Hepatocyte (in vitro differentiated cells): ENCODE results near the gene SLC6A8.

Experiments used
- EZH2 ChIP-seq: fragments of 200-600 bp; sonication (generic); IDR thresholded peaks from 2 replicates; pipeline ENCODE4 v1.6.1; 2016; ENCODE audit warnings: antibody characterized with exemption, mild to moderate bottlenecking, borderline replicate concordance
- TF ChIP-seq, protein P1 (sequence below): fragments of 200-600 bp; sonication (generic); IDR thresholded peaks from 2 replicates; pipeline ENCODE4 v1.5.1; 2016; ENCODE audit warnings: antibody characterized with exemption, mild to moderate bottlenecking; ENCODE audit not compliant: poor library complexity

DNA sequence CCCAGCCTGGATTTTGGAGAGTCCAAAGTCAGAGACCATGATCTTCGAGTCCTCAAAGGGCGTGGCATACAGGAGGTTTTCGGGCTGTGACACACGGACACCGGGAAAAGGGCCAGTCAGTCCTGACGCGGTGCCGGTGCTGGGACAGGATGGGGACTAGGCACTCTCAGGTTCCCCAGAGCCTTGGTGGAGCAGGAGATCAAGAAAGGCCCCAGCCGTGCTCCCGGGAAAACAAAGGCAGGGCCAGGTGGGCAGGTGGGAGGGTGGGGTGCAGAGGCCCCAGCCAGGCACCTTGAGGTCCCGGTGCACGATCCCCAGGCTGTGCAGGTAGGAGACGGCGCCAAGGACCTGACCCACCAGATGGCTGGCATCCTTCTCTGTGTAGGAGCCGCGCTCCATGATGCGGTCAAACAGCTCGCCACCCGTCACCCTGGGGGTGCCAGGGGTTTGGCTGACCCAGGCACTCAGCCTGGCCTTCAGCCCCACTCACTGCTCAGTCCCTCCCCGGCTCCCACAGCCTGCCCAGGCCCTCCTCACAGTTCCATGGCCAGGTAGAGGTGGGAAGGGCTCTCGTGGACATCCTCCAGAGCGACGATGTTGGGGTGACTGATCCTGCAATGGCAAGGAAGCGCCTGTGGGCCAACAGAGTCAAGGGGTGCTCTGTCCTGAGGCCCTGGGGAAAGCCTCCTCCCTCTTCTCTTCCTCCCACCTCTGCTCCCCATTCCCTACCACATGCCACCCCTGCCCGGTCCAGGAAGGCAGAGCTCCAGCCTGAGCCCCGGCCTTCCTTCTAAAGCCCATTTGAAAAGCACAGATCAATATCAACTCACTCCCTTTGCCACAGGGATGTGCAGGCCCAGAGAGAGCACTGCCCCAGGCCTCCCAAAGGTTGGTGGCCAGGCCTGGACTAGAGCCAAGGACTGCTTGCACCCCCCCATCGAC is 15.9 kb upstream of the SLC6A8 start:
- no peak for TF ChIP-seq EZH2
- TF ChIP-seq, protein P1, sequence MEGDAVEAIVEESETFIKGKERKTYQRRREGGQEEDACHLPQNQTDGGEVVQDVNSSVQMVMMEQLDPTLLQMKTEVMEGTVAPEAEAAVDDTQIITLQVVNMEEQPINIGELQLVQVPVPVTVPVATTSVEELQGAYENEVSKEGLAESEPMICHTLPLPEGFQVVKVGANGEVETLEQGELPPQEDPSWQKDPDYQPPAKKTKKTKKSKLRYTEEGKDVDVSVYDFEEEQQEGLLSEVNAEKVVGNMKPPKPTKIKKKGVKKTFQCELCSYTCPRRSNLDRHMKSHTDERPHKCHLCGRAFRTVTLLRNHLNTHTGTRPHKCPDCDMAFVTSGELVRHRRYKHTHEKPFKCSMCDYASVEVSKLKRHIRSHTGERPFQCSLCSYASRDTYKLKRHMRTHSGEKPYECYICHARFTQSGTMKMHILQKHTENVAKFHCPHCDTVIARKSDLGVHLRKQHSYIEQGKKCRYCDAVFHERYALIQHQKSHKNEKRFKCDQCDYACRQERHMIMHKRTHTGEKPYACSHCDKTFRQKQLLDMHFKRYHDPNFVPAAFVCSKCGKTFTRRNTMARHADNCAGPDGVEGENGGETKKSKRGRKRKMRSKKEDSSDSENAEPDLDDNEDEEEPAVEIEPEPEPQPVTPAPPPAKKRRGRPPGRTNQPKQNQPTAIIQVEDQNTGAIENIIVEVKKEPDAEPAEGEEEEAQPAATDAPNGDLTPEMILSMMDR: no peak
